DMS53 treated with DMSO at 0.1 percent for 48 hours (cell line): ENCODE results near the gene GRM7.

Source experiments
- DNase-seq: peaks from one replicate; lab custom pipeline; 2025; ENCODE audit not compliant: unreplicated experiment; lab: John Stamatoyannopoulos, UW

GRM7 gene

GRCh38 chr3:7292362-7292761 is 431.4 kb downstream of the GRM7 start:
- no peak for DNase-seq

GRCh38 chr3:7293286-7293685 is 432.4 kb downstream of the GRM7 start:
- DNase-seq: no peak

GRCh38 chr3:7305561-7305960 is 444.6 kb downstream of the GRM7 start:
- DNase-seq: no peak

DNA sequence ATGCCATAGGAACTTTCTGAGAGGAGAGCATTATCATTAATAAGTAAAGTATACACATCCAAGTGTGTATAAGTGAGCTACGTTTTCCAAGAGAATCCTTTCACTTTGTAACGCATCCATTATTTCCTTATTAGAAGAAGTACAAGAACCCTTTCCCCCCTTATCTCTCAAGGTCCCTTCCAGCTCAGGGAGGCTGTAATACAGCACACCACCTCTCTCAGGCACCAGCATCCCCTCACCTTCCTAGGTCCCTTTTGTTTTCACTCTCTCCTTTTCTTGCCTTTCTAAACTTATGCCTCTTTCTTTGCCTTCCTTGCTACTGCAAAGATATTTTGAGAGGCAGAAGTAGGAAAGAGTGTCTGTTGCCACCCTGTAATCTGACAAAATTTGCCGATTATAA is 446.0 kb downstream of the GRM7 start:
- DNase-seq: no peak

- DNase-seq: no peak
Observed at GRCh38 chr3:7307410-7307809, 446.5 kb downstream of the GRM7 start.

DNA sequence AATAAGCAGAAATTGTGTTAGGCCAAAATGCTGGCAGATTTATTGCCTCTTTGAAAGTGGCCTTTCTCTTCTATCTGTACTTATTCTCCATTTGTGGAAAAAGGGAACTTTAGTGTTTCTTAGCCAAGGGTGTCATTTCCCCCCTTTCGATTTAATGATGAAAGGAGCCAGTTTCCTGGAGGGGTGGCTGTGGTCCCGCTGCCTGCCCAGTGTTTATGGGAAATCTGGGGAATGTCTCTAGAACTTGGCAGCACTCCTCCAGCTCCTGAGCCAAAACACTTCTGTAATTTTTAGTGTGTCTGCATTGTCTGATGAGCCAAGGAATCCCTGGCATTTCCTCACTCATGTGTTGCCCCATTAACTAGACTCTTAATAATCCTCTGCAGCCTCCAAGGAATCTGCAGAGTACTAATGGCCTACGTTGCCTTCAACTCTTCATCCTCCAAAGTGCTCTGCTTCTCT is 448.8 kb downstream of the GRM7 start:
- DNase-seq: no peak

- no peak for DNase-seq
Observed at GRCh38 chr3:7315037-7315436, 454.1 kb downstream of the GRM7 start.

- no peak for DNase-seq
Observed at GRCh38 chr3:7322957-7323669, 462.2 kb downstream of the GRM7 start.

GRCh38 chr3:7328339-7328738 is 467.4 kb downstream of the GRM7 start:
- peak; percentile 37 for DNase-seq

DNA sequence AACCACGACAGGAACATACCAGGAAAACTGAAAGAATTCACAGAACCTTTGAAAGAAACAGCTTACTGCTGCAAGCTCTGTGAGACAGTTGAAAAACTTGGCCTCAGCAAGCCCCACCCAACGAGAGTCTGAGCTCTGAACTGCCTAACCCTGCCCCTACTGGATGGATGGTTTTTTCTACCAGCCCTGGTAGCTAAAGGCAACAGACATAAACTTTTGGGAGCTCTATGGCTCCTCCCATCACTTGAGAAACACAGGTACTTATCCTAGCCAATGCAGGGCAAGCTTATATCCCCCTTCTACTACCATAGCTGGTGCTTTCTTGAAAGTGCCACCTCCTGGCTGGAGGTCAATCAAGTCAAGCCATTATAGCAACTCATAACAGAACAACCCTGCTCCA is 471.8 kb downstream of the GRM7 start:
- DNase-seq: no peak

- peak; percentile 8 for DNase-seq
Observed at GRCh38 chr3:7333125-7333524, 472.2 kb downstream of the GRM7 start.

DNA sequence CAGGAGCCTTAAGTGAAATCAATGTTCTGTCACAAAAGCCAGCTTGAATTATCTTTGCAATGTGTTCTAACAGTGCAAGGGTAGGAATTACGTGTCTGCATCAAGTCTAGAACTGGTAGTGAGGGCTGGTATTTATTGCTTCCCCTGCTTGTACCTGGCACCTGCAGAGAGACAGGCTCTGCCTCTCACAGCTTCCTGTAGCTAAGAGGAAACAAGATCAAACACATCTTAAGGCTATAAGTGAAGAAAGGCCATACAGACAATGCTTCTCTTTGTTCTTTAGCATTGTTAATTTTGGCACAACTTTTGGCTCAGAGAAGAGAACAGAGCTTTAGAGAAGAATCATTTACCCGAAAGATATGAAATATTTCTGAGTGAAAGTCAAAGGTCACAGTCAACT is 479.9 kb downstream of the GRM7 start:
- no peak for DNase-seq

DNA sequence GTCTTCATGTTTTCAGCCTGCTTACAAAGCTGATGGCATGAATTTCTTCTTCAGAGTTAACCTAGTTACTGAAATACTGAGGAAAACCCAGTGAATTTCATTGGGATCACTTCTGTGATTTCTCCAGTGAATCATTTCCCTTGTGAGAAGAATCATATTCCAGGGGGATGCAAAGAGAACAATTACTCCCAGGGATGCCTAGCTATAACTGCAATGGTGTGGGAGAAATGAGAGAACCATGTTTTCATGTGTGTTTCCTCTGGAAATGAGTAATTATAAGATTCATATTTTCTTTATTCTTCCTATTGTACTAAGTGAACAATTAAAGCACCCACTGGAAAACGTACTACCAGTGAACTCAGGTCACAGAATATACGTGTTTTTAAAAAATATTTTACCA is 485.4 kb downstream of the GRM7 start:
- DNase-seq: no peak

DNA sequence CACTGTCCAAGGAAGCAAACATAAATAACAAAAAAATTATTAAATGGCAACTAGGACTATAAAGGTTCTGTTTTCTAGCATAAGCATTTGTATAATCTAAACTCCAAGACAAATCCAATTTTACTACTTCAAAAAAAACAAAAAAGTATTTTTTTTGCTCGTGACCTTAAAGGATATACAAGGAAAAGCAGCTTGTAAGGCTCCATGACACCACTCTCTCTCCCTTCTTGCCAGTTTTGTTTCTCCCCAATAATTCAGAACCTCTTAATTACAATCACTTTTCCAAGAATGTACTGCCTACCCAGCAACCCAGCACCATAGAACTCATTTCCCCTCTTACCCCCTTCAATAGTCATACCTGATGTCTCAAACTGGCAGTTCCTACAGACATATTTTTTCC is 496.2 kb downstream of the GRM7 start:
- DNase-seq: no peak

GRCh38 chr3:7367968-7368367 is 507.1 kb downstream of the GRM7 start:
- no peak for DNase-seq

DNA sequence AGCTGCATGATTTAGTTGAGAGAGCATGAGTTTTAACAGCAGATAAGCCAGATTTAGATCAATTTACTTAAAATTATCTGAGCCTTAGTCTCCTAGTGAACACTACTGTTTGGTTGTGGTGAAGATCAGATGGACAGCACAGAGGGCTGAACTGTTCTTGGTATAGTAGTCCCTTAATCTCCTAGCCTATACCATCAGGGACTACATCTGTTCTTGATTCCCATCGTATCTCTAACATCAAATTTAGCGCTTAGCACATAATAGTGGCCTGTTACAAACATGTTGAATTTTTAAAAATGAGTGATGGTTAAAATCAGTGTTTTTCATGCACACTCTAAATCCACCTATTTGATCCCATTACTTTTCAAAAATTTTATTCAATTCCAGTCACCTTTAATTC is 507.7 kb downstream of the GRM7 start:
- no peak for DNase-seq

GRCh38 chr3:7371693-7372572 is 511.0 kb downstream of the GRM7 start:
- DNase-seq: no peak

DNA sequence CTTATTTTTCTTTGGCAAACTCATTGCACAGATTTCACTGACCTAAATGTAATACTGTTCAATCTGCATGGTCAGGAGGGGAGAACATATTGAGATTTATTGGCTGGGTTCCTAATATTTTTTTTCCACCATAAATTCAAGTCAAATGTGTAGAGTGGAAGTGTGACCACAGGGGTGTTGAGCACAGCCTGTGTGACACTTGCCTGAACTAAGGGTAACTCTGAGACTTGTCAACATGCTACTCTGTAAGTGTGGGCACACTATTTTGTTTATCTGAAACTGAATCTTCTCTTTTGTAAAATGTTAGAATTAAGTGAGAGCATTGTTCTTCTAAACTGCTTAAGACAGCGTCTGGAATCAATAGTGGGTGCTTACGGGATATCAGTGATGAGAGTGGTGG is 516.2 kb downstream of the GRM7 start:
- DNase-seq: no peak

- DNase-seq: no peak
Observed at GRCh38 chr3:7381741-7382140, 520.8 kb downstream of the GRM7 start.

DNA sequence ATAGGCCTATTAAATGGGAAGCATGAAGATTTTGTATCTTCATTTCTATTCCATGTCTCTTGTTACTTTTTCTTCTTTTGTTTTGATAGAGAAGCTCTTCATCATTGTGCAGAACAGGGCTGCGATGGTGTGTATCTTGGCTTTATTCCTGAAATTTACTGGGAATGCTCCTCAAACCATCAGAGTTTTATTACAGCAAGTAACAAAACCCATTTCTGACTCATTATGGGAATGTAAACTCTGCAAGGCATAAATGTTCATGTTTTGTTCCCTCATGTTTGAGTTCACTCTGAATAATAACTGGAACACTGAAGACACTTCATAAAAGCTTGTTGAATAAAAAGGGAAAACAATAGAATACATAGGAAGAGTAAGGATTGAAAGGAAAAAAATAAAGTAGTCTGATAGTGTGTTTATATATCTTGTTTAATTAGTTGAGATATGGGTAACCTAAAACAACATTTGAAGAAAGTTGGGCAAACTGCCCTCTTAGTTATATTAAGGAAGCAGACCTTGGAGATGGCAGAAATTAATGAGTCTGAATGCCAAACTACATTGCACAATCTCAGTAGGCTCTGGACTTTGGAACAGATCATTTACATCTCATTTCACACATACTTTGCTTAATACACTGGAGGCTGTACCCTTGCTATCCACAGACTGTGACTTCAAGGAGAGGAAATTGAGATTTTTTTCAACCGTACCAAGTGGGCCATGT is 521.5 kb downstream of the GRM7 start:
- no peak for DNase-seq

GRCh38 chr3:7385635-7386034 is 524.7 kb downstream of the GRM7 start:
- DNase-seq: no peak

DNA sequence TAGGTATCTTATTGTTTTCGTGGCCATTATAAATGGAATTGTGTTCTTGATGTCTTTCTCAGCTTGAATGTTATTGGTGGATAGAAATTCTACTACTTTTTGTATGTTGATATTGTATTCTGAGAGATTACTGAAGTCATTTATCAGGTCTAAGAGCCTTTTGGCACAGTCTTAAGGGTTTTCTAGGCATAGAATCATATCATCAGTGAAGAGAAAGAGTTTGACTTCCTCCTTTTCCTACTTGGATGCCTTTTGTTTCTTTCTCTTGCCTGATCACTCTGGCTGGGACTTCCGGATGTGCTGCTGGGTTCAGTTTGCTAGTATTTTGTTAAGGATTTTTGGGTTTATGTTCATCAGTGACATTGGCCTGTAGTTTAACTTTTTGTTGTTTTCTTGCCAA is 527.1 kb downstream of the GRM7 start:
- DNase-seq: no peak
